H1 (cell line): ENCODE data around the gene MACROD2. TPM values are rescaled to one million over a fixed set of nuclear protein-coding genes. Genes with fewer than 3 reads are reported as not detected.

ENCODE experiments used
- BCL11A ChIP-seq, 2 experiments: IDR thresholded peaks; one replicate each; pipeline ENCODE4 v1.6.1; 2011; ENCODE audit warnings: low read depth in 2 of 2, low read length in 2 of 2, mild to moderate bottlenecking in 2 of 2
- GABPA ChIP-seq: IDR thresholded peaks from 2 replicates; pipeline ENCODE4 v1.6.1; 2011; ENCODE audit warnings: mild to moderate bottlenecking, low read length, moderate library complexity, borderline replicate concordance; ENCODE audit not compliant: insufficient read depth
- KDM1A ChIP-seq: fragments of 200-600, 300-600 bp; sonication (generic); IDR thresholded peaks from 2 replicates; pipeline ENCODE4 v1.7.1; 2016; ENCODE audit warnings: mild to moderate bottlenecking, low read length, borderline replicate concordance
- NANOG ChIP-seq: IDR thresholded peaks from 2 replicates; pipeline ENCODE4 v1.6.1; 2011; ENCODE audit warnings: low read length, low read depth, mild to moderate bottlenecking, inconsistent platforms; ENCODE audit not compliant: insufficient read depth, poor library complexity, severe bottlenecking
- PHF8 ChIP-seq: fragments of 200-600 bp; sonication (generic); conservative IDR thresholded peaks from 2 replicates; pipeline ENCODE4 v1.7.1; 2012; ENCODE audit warnings: low read depth, mild to moderate bottlenecking, inconsistent platforms, low read length, moderate library complexity
- RXRA ChIP-seq: IDR thresholded peaks from 2 replicates; pipeline ENCODE4 v1.6.1; 2011; ENCODE audit warnings: low read depth, mild to moderate bottlenecking, low read length, moderate library complexity; ENCODE audit not compliant: insufficient read depth
- polyA plus RNA-seq, 7 experiments: library from polyadenylated mRNA; depleted of rRNA in 3 of 7; stranded (reverse) in 5 of 7; unstranded in 2 of 7; fragments of >200 nt in 5 of 7; fragments of 200-250 nt in 2 of 7; gene quantifications; 1 replicate in 5 of 7; 2 replicates in 1 of 7; 4 replicates in 1 of 7; pipeline versions ENCODE4 v1.2.1 to v1.2.3, GENCODE V29; 2011 to 2013; ENCODE audit warnings: missing spikeins in 2 of 7, mixed read lengths in 2 of 7
- total RNA-seq: library from RNA; stranded (reverse); fragmentation: NEBNext Ultra II Directional; extraction: Animal tissue kit (Norgen Biotek cat#: 25700); gene quantifications from 2 replicates; pipeline ENCODE4 v1.2.1, GENCODE V29; 2021
- TF ChIP-seq, protein P1 (sequence below): IDR thresholded peaks from 2 replicates; pipeline ENCODE4 v1.6.1; 2012; ENCODE audit warnings: inconsistent platforms

Gene MACROD2
- total and polyA plus RNA-seq, 2 of the 8 experiments (the other 6 are each of a cell fraction or from before 2014, with no cell fraction given): 0.70 to 3.9 TPM

DNA sequence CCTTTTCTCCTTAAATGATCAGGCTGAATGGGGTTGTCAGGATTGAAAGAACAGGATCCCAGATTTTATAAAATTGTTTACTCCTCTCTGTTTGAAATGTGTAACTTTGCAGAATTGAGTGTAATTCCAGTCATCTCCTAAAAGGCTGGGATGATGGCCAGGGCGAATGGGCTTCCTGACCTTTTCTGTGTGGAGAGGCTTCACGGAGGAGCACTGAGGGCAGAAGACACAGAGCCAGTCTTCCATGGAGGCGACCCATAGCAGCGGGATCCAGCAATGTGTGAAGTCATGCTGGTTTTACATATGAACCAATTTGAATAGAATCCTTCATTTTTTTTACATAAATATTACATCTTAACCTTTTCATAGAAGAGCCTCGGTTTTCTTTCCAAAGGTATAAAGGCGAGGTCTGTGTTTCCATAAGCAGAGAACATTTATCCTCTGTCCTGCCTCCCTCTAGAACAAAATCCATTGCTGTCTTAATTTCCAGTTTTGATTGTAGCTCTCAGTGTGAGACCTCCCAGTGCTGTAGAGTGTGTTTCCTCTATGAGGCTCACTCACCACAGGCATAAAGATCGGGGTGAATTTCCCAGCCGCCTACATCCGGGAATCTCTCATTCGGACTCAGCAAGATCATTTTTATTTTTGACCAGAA, 711.8 kb downstream of the MACROD2 start (continued):
- TF ChIP-seq, protein P1, sequence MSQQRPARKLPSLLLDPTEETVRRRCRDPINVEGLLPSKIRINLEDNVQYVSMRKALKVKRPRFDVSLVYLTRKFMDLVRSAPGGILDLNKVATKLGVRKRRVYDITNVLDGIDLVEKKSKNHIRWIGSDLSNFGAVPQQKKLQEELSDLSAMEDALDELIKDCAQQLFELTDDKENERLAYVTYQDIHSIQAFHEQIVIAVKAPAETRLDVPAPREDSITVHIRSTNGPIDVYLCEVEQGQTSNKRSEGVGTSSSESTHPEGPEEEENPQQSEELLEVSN: no peak
- TF ChIP-seq RXRA (no peak), GABPA (no peak), NANOG (no peak), KDM1A (no peak), BCL11A (IDR thresholded peaks at IDR 0.05; ENCODE audit: low read depth in 2 of 2, low read length in 2 of 2) (no peak), PHF8 (no peak)
